OCI-LY7 (cell line): ENCODE measurements around the gene UBA3. TPM values are rescaled to one million over a fixed set of nuclear protein-coding genes. Genes with fewer than 3 reads are reported as not detected.

Source experiments
- BruUV-seq: library from RNA; stranded (reverse); fragments of 400-500 nt; replicated peaks from 2 replicates; lab custom pipeline; 2021; lab: Mats Ljungman, UMichigan
- CTCF ChIA-PET: fragments of 300-600 bp; sonication (Branson Sonifier 250); formaldehyde crosslinking; loops from one replicate; lab custom pipeline; 2022; ENCODE audit warnings: antibody characterized with exemption; ENCODE audit not compliant: unreplicated experiment; lab: Charles Lee
- POLR2A ChIA-PET: fragments of 300-600 bp; sonication (Branson Sonifier 250); formaldehyde crosslinking; loops from one replicate; lab custom pipeline; 2022; ENCODE audit warnings: antibody characterized with exemption; lab: Charles Lee
- DNase-seq: peaks from one replicate; pipeline ENCODE4 v3.0.0-alpha.2; 2015; ENCODE audit warnings: low spot score
- H2AFZ ChIP-seq: fragments of 200-600 bp; sonication (generic), shearing (Covaris generic); 2 replicates; pipeline ENCODE4 v1.6.1; 2014; ENCODE audit warnings: mild to moderate bottlenecking, antibody characterized with exemption, low read length, moderate library complexity
- H3K27ac ChIP-seq: fragments of 200-600 bp; sonication (generic); 2 replicates; pipeline ENCODE4 v1.5.1; 2014; ENCODE audit warnings: mixed run types, low read depth, mild to moderate bottlenecking, moderate library complexity, low read length, inconsistent platforms; ENCODE audit not compliant: poor library complexity, severe bottlenecking
- H3K36me3 ChIP-seq: fragments of 200-600 bp; sonication (generic); 2 replicates; pipeline ENCODE4 v1.6.1; 2014; ENCODE audit warnings: mild to moderate bottlenecking, antibody characterized with exemption, low read length, moderate library complexity, mixed read lengths; ENCODE audit not compliant: insufficient read depth
- H3K4me1 ChIP-seq: fragments of 200-600 bp; sonication (generic); 2 replicates; pipeline ENCODE4 v1.5.1; 2014; ENCODE audit warnings: mild to moderate bottlenecking, low read length; ENCODE audit not compliant: insufficient read depth, poor library complexity, severe bottlenecking
- H3K4me2 ChIP-seq: fragments of 200-600 bp; sonication (generic); 2 replicates; pipeline ENCODE4 v1.6.1; 2014; ENCODE audit warnings: mild to moderate bottlenecking, low read length
- H3K4me3 ChIP-seq: fragments of 200-600 bp; sonication (generic); 2 replicates; pipeline ENCODE4 v1.5.1; 2014; ENCODE audit warnings: mild to moderate bottlenecking, low read depth, low read length; ENCODE audit not compliant: poor library complexity, severe bottlenecking
- H3K79me2 ChIP-seq: fragments of 200-600 bp; sonication (generic); 2 replicates; pipeline ENCODE4 v1.6.1; 2016; ENCODE audit warnings: low read depth, mild to moderate bottlenecking, low read length, moderate library complexity, mixed read lengths; ENCODE audit not compliant: insufficient read depth
- H3K9me2 ChIP-seq: fragments of 200-600 bp; sonication (generic); 2 replicates; pipeline ENCODE4 v1.6.1; 2016; ENCODE audit warnings: mild to moderate bottlenecking, low read length, mixed read lengths; ENCODE audit not compliant: insufficient read depth
- H3K9me3 ChIP-seq: fragments of 200-600 bp; sonication (generic); 2 replicates; pipeline ENCODE4 v1.6.1; 2014; ENCODE audit warnings: mild to moderate bottlenecking, mixed run types, low read length, mixed read lengths
- H4K20me1 ChIP-seq: fragments of 200-600 bp; sonication (generic); 2 replicates; pipeline ENCODE4 v1.6.1; 2014; ENCODE audit warnings: mild to moderate bottlenecking, antibody characterized with exemption, low read length, moderate library complexity, mixed read lengths; ENCODE audit not compliant: insufficient read depth
- CTCF ChIP-seq: fragments of 200-600 bp; sonication (generic); conservative IDR thresholded peaks from 2 replicates; pipeline ENCODE4 v1.5.1; 2014; ENCODE audit warnings: mild to moderate bottlenecking, antibody characterized with exemption, low read length, moderate library complexity, mixed read lengths
- EZH2phosphoT487 ChIP-seq: fragments of 200-600 bp; sonication (generic); IDR thresholded peaks from 2 replicates; pipeline ENCODE4 v1.6.1; 2018; ENCODE audit warnings: low read depth, borderline replicate concordance, mild to moderate bottlenecking, mixed run types, antibody characterized with exemption, low read length, moderate library complexity, mixed read lengths
- intact Hi-C: fragments of 100-400 bp; cut with micrococcal nuclease; formaldehyde crosslinking; loops from one replicate; pipeline ENCODE4 v1.10.0; 2022; ENCODE audit not compliant: unreplicated experiment
- total RNA-seq, 2 experiments: library from RNA; depleted of rRNA in 1 of 2; stranded (reverse); fragments of >200 nt in 1 of 2; shearing (Covaris generic) in 1 of 2; gene quantifications; 2 replicates each; pipeline ENCODE4 v1.2.3, GENCODE V29; 2014 to 2022

Gene UBA3
- total RNA-seq, 2 experiments from 2014 or later, result 70.2 to 78.8 TPM

GRCh38 chr3:69009559-69010410 is 70.4 kb downstream of the UBA3 start:
- TF ChIP-seq EZH2phosphoT487 (no peak), CTCF (no peak)
- POLR2A ChIA-PET, result interaction anchor here (0.6 to 0.7 kb wide), 3 partner anchors 72 to 90 kb away, joined by 3 to 4 read pairs (median 4); no protein-coding TSS in a partner anchor
- no peak overlapping the region for H3K27ac ChIP-seq
- no peaks in the 10 kb centered on the region for H3K36me3 ChIP-seq
- no peak overlapping the region for H2AFZ ChIP-seq
- H4K20me1 ChIP-seq, result no peaks in the 10 kb centered on the region
- no peak overlapping the region for H3K4me2 ChIP-seq
- H3K4me3 ChIP-seq, result no peak overlapping the region
- intact Hi-C loops, result no loop called here
- peaks cover 11% of the 10 kb centered on the region for H3K4me1 ChIP-seq
- H3K9me3 ChIP-seq, result no peaks in the 10 kb centered on the region
- CTCF ChIA-PET, result no interaction called here
- no peak for DNase-seq
- no peaks in the 10 kb centered on the region; the same call in 1 of the 2 replicates for H3K79me2 ChIP-seq
- H3K9me2 ChIP-seq, result no peaks in the 10 kb centered on the region
- BruUV-seq, result no TSS peak

GRCh38 chr3:69008980-69009379 is 71.2 kb downstream of the UBA3 start:
- Histone ChIP-seq H4K20me1 (no peaks in the 10 kb centered on the region), H3K9me3 (no peaks in the 10 kb centered on the region), H3K27ac (no peak overlapping the region), H2AFZ (no peak overlapping the region), H3K4me1 (peaks cover 3% of the 10 kb centered on the region), H3K9me2 (no peaks in the 10 kb centered on the region), H3K4me3 (no peak overlapping the region), H3K36me3 (no peaks in the 10 kb centered on the region), H3K4me2 (no peak overlapping the region), H3K79me2 (no peaks in the 10 kb centered on the region)
- CTCF ChIA-PET, result no interaction called here
- DNase-seq, result no peak
- no TSS peak for BruUV-seq
- no peak for TF ChIP-seq EZH2phosphoT487
- no peak for TF ChIP-seq CTCF
- POLR2A ChIA-PET, result interaction anchor here (0.7 kb wide), 2 partner anchors 71 to 90 kb away, joined by 3 to 4 read pairs; no protein-coding TSS in a partner anchor
- intact Hi-C loops, result no loop called here
